Fibroblast of gingiva (primary cell): ENCODE measurements around the gene PFKL.

Experiments
- DNase-seq: peaks from one replicate; pipeline ENCODE4 v3.0.0-alpha.2; 2011; ENCODE audit warnings: low read depth

PFKL gene

GRCh38 chr21:44313451-44313850 is 13.6 kb downstream of the PFKL start:
- DNase-seq, result no peak

- no peak for DNase-seq
Observed at GRCh38 chr21:44314128-44314527, 14.3 kb downstream of the PFKL start.

- DNase-seq, result no peak
Observed at GRCh38 chr21:44314561-44314960, 14.7 kb downstream of the PFKL start.

GRCh38 chr21:44315691-44316203 is 15.9 kb downstream of the PFKL start:
- no peak for DNase-seq

- no peak for DNase-seq
Observed at GRCh38 chr21:44316277-44316900, 16.5 kb downstream of the PFKL start.

GRCh38 chr21:44317241-44317782 is 17.5 kb downstream of the PFKL start:
- DNase-seq, result no peak

GRCh38 chr21:44317871-44318270 is 18.0 kb downstream of the PFKL start:
- DNase-seq, result no peak

- no peak for DNase-seq
Observed at GRCh38 chr21:44318489-44319285, 18.8 kb downstream of the PFKL start.

GRCh38 chr21:44319407-44320065 is 19.7 kb downstream of the PFKL start:
- no peak for DNase-seq

- DNase-seq, result no peak
Observed at GRCh38 chr21:44320847-44321246, 21.0 kb downstream of the PFKL start.

GRCh38 chr21:44321846-44322450 is 22.1 kb downstream of the PFKL start:
- no peak for DNase-seq

GRCh38 chr21:44322621-44323325 is 22.9 kb downstream of the PFKL start:
- no peak for DNase-seq

GRCh38 chr21:44323591-44323990 is 23.7 kb downstream of the PFKL start:
- DNase-seq, result no peak

- no peak for DNase-seq
Observed at GRCh38 chr21:44324106-44324853, 24.4 kb downstream of the PFKL start.

- DNase-seq, result no peak
Observed at GRCh38 chr21:44324854-44325107, 24.9 kb downstream of the PFKL start.

GRCh38 chr21:44325386-44326271 is 25.8 kb downstream of the PFKL start:
- DNase-seq, result no peak

GRCh38 chr21:44326272-44326647 is 26.4 kb downstream of the PFKL start:
- no peak for DNase-seq

- DNase-seq, result no peak
Observed at GRCh38 chr21:44326716-44327602, 27.1 kb downstream of the PFKL start.

GRCh38 chr21:44327603-44327974 is 27.7 kb downstream of the PFKL start:
- DNase-seq, result no peak
